Measurements from ENCODE around the gene OVOL1. TPM values are rescaled to one million over a fixed set of nuclear protein-coding genes. Genes with fewer than 3 reads are reported as not detected.

The OVOL1 gene
- total RNA-seq, 4 donors from 2014 or later, result 14.9 to 33.2 (median 29.8) TPM

DNA sequence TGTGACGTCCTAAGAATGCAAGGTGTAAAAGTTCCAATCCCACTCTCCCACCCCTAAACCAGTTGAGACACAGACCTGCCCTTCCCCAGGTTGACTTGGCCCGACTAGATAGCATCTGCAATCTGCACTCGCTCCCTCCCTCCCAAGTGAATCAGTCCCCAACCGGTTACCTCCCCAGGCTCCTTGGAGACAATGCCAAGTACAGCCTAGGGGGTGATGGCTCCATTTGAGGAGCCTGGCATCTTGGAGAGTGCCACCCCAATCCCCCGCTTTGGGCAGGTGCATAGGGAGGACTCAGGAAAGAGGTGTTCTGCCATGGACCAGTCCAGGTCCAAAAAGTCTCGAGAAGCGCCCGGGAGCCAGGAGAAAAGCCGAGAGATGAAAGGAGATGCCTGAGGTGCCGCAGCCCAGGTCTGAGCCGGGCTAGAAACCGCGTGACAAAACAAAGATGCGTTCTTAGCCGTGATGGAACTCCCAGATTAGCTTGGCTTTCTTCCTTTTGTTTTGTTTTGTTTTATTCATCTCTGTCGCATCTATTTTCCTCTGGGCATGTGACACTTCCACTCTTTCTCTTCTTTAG lies 28.2 kb downstream of the OVOL1 start:
- TF ChIP-seq POLR2A (IDR thresholded peaks at IDR 0.05) (no peak), CTCF (IDR thresholded peaks at IDR 0.05) (no peak)
- H3K4me1 ChIP-seq, result peaks cover 0 to 15% (median 2%) of the 10 kb centered on the region in 4 donors
- no peak overlapping the region for H3K4me3 ChIP-seq
- no peaks in the 10 kb centered on the region for H3K9me3 ChIP-seq
- DNase-seq, result no peak
- no peaks in the 10 kb centered on the region for H3K36me3 ChIP-seq
- H3K27ac ChIP-seq, result no peak overlapping the region
- no peaks in the 10 kb centered on the region for H3K27me3 ChIP-seq

DNA sequence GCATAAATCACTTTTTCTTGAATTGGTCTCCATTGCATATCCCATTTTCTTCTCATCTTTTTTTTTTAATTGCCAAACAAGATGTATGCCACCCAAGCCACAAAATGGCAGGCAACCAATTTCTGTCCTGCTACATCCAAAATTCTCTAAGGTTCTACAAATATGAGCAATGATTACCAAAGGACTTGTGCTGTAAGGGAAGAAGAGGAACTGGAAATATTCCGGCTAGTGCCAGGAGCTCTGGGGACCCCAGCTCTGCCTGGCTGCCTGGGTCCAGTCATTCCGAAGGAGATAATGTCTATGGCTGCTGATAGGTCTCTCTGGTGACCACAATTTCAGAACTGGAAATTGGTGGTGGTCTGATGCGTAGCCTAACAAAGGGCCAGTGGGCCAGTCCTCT lies 29.8 kb downstream of the OVOL1 start:
- Histone ChIP-seq H3K36me3 (no peaks in the 10 kb centered on the region), H3K27ac (peak overlapping the region in 1 of 4 donors; percentile 17), H3K27me3 (no peaks in the 10 kb centered on the region), H3K4me3 (peak overlapping the region in 1 of 4 donors; percentile 68), H3K4me1 (peaks cover 0 to 15% (median 2%) of the 10 kb centered on the region in 4 donors), H3K9me3 (no peaks in the 10 kb centered on the region)
- TF ChIP-seq POLR2A (IDR thresholded peaks at IDR 0.05) (no peak), CTCF (IDR thresholded peaks at IDR 0.05) (no peak)
- DNase-seq, result no peak

GRCh38 chr11:65817312-65817834 lies 30.5 kb downstream of the OVOL1 start:
- Histone ChIP-seq H3K4me3 (peak overlapping the region; percentile 41 to 73 (median 66)), H3K27ac (peak overlapping the region; percentile 57 to 90 (median 82)), H3K27me3 (no peaks in the 10 kb centered on the region), H3K36me3 (no peaks in the 10 kb centered on the region), H3K9me3 (no peaks in the 10 kb centered on the region), H3K4me1 (peaks cover 0 to 15% (median 2%) of the 10 kb centered on the region in 4 donors)
- TF ChIP-seq POLR2A (IDR thresholded peaks at IDR 0.05), result no peak
- no peak for TF ChIP-seq CTCF (IDR thresholded peaks at IDR 0.05)
- DNase-seq, result no peak

- Histone ChIP-seq H3K9me3 (no peaks in the 10 kb centered on the region), H3K27ac (peak overlapping the region; percentile 57 to 90 (median 82)), H3K4me3 (peak overlapping the region; percentile 41 to 73 (median 66)), H3K4me1 (peaks cover 0 to 20% (median 2%) of the 10 kb centered on the region in 4 donors), H3K36me3 (no peaks in the 10 kb centered on the region), H3K27me3 (no peaks in the 10 kb centered on the region)
- DNase-seq, result peak; percentile 95 to 98 (median 98)
- peak; percentile 97 to 100 (median 99) for TF ChIP-seq CTCF (IDR thresholded peaks at IDR 0.05)
- TF ChIP-seq POLR2A (IDR thresholded peaks at IDR 0.05), result no peak
Observed at GRCh38 chr11:65817835-65818680, 31.2 kb downstream of the OVOL1 start.

DNA sequence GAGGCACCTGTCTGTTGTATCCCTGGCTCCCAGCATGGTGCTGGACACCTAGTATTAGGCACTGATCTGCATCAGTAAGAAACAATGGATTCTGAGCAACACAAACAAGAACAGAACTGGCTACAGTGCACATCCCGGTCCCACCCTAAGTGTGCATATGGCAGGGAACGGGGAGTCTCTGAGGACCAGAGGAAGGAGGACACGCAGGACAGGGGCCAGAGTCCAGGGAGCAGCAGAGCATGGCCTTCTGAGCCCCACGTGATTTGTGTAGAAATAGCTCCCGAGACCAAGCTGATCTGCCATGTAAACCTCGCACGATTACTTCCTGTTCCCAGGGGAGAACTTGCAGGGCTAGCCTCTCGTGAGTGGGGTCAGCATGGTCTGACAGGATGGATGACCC lies 34.2 kb downstream of the OVOL1 start:
- no peaks in the 10 kb centered on the region for H3K36me3 ChIP-seq
- H3K27ac ChIP-seq, result peak overlapping the region in 3 of 4 donors; percentile 38 to 94 (median 88)
- no peaks in the 10 kb centered on the region for H3K9me3 ChIP-seq
- peak in 2 of 3 donors; percentile 83 to 90 for DNase-seq
- H3K4me1 ChIP-seq, result peaks cover 0 to 35% (median 3%) of the 10 kb centered on the region in 4 donors
- H3K4me3 ChIP-seq, result no peak overlapping the region
- TF ChIP-seq CTCF (IDR thresholded peaks at IDR 0.05), result no peak
- TF ChIP-seq POLR2A (IDR thresholded peaks at IDR 0.05), result peak; percentile 47 to 53
- H3K27me3 ChIP-seq, result no peaks in the 10 kb centered on the region

All from Peyer's patch (tissue), 4 donors.